K562 (cell line): ENCODE data around the gene EPHX1. TPM values are rescaled to one million over a fixed set of nuclear protein-coding genes. Genes with fewer than 3 reads are reported as not detected.
A peak's percentile ranks its signal among the peaks of the same experiment; 100 is the strongest.

Experiments used
- ATF6 ChIP-seq: sonication (generic); formaldehyde crosslinking; IDR thresholded peaks from 2 replicates; pipeline ENCODE4 v1.4.0; 2020; ENCODE audit warnings: mild to moderate bottlenecking, missing genetic modification reagents
- E2F1 ChIP-seq: sonication (generic); formaldehyde crosslinking; IDR thresholded peaks from 2 replicates; pipeline ENCODE4 v1.8.1; 2023; ENCODE audit warnings: mild to moderate bottlenecking, missing genetic modification reagents, moderate library complexity
- E2F3 ChIP-seq: fragments of 250-450 bp; sonication (Bioruptor Pico); IDR thresholded peaks from 2 replicates; pipeline ENCODE4 v1.4.0; 2020; ENCODE audit warnings: mild to moderate bottlenecking
- E2F6 ChIP-seq, 2 experiments: IDR thresholded peaks; 2 replicates each; pipeline ENCODE4 v1.6.1; 2011; ENCODE audit warnings: borderline replicate concordance in 1 of 2, control low read depth in 1 of 2, low read depth in 1 of 2, low read length in 1 of 2, mild to moderate bottlenecking in 1 of 2, mixed read lengths in 1 of 2, moderate library complexity in 1 of 2; ENCODE audit not compliant: insufficient read depth in 1 of 2, insufficient read length in 1 of 2, poor library complexity in 1 of 2, severe bottlenecking in 1 of 2; ENCODE audit errors: extremely low read depth in 1 of 2
- ELF1 ChIP-seq: fragments of 200-800 bp; sonication (Bioruptor generic); IDR thresholded peaks from 2 replicates; pipeline ENCODE4 v1.6.1; 2016; ENCODE audit warnings: missing genetic modification characterization, missing compliant biosample characterization
- ELK1 ChIP-seq: sonication (generic); formaldehyde crosslinking; IDR thresholded peaks from 2 replicates; pipeline ENCODE4 v1.8.1; 2022; ENCODE audit warnings: missing genetic modification reagents
- FOXA3 ChIP-seq, 2 experiments: fragments of 450-650 bp in 1 of 2; sonication (generic) in 1 of 2; formaldehyde crosslinking; IDR thresholded peaks in 1 of 2; conservative IDR thresholded peaks in 1 of 2; 2 replicates each; pipeline versions ENCODE4 v1.4.0 to v1.8.0; 2020 to 2022; ENCODE audit warnings: mild to moderate bottlenecking in 2 of 2, missing genetic modification reagents in 1 of 2
- GTF2A2 ChIP-seq: IDR thresholded peaks from 2 replicates; pipeline ENCODE4 v1.6.1; 2016; ENCODE audit warnings: mild to moderate bottlenecking, missing genetic modification characterization, missing compliant biosample characterization
- MEF2D ChIP-seq: conservative IDR thresholded peaks from 2 replicates; pipeline ENCODE4 v1.6.1; 2016; ENCODE audit warnings: low read depth, missing genetic modification characterization, missing compliant biosample characterization
- MTA3 ChIP-seq: fragments of 450-650 bp; formaldehyde crosslinking; IDR thresholded peaks from 2 replicates; pipeline ENCODE4 v1.6.1; 2017; ENCODE audit warnings: mild to moderate bottlenecking, borderline replicate concordance
- NR1H2 ChIP-seq: sonication (generic); formaldehyde crosslinking; IDR thresholded peaks from 2 replicates; pipeline ENCODE4 v1.4.0; 2020; ENCODE audit warnings: mild to moderate bottlenecking, missing genetic modification reagents
- RBBP5 ChIP-seq: fragments of 200-600 bp; sonication (generic); IDR thresholded peaks from 2 replicates; pipeline ENCODE4 v1.6.1; 2012; ENCODE audit warnings: borderline replicate concordance, mild to moderate bottlenecking, low read length, control low read depth, inconsistent platforms; ENCODE audit not compliant: insufficient read depth, poor library complexity, severe bottlenecking
- RBM14 ChIP-seq: fragments of 200-400 bp; formaldehyde crosslinking; IDR thresholded peaks from 2 replicates; pipeline ENCODE4 v1.6.1; 2018; ENCODE audit warnings: low read depth, mild to moderate bottlenecking, low read length, moderate library complexity, borderline replicate concordance; ENCODE audit not compliant: insufficient read depth
- SLC30A9 ChIP-seq: fragments of 250-450 bp; sonication (Bioruptor Pico); IDR thresholded peaks from 2 replicates; pipeline ENCODE4 v1.8.0; 2022; ENCODE audit warnings: mild to moderate bottlenecking, moderate library complexity
- SMARCC2 ChIP-seq: fragments of 450-650 bp; IDR thresholded peaks from 2 replicates; pipeline ENCODE4 v1.6.1; 2017; ENCODE audit warnings: antibody characterized with exemption, moderate library complexity, mild to moderate bottlenecking, low read depth
- ZFPM2 ChIP-seq: fragments of 250-450 bp; sonication (Bioruptor Pico); IDR thresholded peaks from 2 replicates; pipeline ENCODE4 v1.5.1; 2022; ENCODE audit warnings: mild to moderate bottlenecking
- ZFX ChIP-seq: sonication (generic); formaldehyde crosslinking; IDR thresholded peaks from 2 replicates; pipeline ENCODE4 v1.8.0; 2022; ENCODE audit warnings: mild to moderate bottlenecking, missing genetic modification reagents, moderate library complexity
- ZNF431 ChIP-seq: sonication (generic); formaldehyde crosslinking; IDR thresholded peaks from 2 replicates; pipeline ENCODE4 v1.8.0; 2022; ENCODE audit warnings: mild to moderate bottlenecking, missing genetic modification reagents
- ZNF583 ChIP-seq: fragments of 250-450 bp; sonication (Bioruptor Pico); IDR thresholded peaks from 2 replicates; pipeline ENCODE4 v1.4.0; 2020
- polyA plus RNA-seq, 8 experiments: library from polyadenylated mRNA; depleted of rRNA in 4 of 8; stranded (reverse) in 5 of 8; unstranded in 3 of 8; fragments of >200 nt; fragmentation: Nextera tagmentation in 2 of 8; fragmentation: Illumina TruSeq in 1 of 8; extraction: Ambion mirVana in 2 of 8; extraction: Trizol in 1 of 8; gene quantifications; 2 replicates each; pipeline versions ENCODE4 v1.2.1 to v1.2.3, GENCODE V29; 2011 to 2014; ENCODE audit warnings: inconsistent platforms in 1 of 8, missing spikeins in 1 of 8
- total RNA-seq, 7 experiments: library from RNA; depleted of rRNA in 6 of 7; stranded (reverse); fragments of >200 nt in 6 of 7; fragmentation: Illumina TruSeq in 2 of 7; extraction: Trizol in 2 of 7; gene quantifications; 2 replicates each; pipeline versions ENCODE4 v1.2.1 to v1.2.3, GENCODE V29; 2011 to 2021; ENCODE audit warnings: low replicate concordance in 1 of 7

EPHX1 gene
- total and polyA plus RNA-seq, 9 of the 15 experiments (the other 6 are each of a cell fraction or from before 2014, with no cell fraction given) = 0.21 to 27.0 (median 6.7) TPM

- peak; percentile 60 to 77 for TF ChIP-seq E2F6 (IDR thresholded peaks at IDR 0.05; ENCODE audit: borderline replicate concordance in 1 of 2, extremely low read depth in 1 of 2, insufficient read depth in 1 of 2, insufficient read length in 1 of 2, low read depth in 1 of 2, low read length in 1 of 2, poor library complexity in 1 of 2, severe bottlenecking in 1 of 2)
- peak; percentile 68; the same call in 1 of the 2 replicates for TF ChIP-seq E2F1 (CRISPR knock-in tag)
- peak; percentile 41 for TF ChIP-seq RBBP5
- no peak for TF ChIP-seq NR1H2
- TF ChIP-seq ZNF431 = peak; percentile 14; the same call in 1 of the 2 replicates
- TF ChIP-seq ZFPM2 = 0 out of 2 replicates have a peak, but pooled peaks have one; percentile 16
- no peak for TF ChIP-seq ELF1 (tag)
- 0 out of 2 replicates have a peak, but pooled peaks have one; percentile 12 for TF ChIP-seq MTA3
- TF ChIP-seq MEF2D (tag) = no peak
- no peak for TF ChIP-seq RBM14
- TF ChIP-seq GTF2A2 (tag) = no peak
- TF ChIP-seq FOXA3 (CRISPR knock-in tag; conservative IDR thresholded peaks at IDR 0.05 in 1 of 2, IDR thresholded peaks at IDR 0.05 in 1 of 2) = no peak
- 0 out of 2 replicates have a peak, but pooled peaks have one; percentile 23 for TF ChIP-seq ZNF583 (CRISPR knock-in tag)
- TF ChIP-seq E2F3 (CRISPR knock-in tag) = peak; percentile 72; the same call in 1 of the 2 replicates
- 0 out of 2 replicates have a peak, but pooled peaks have one; percentile 25 for TF ChIP-seq SMARCC2
- TF ChIP-seq ZFX (CRISPR knock-in tag) = peak; percentile 95
- TF ChIP-seq ATF6 (CRISPR knock-in tag) = 0 out of 2 replicates have a peak, but pooled peaks have one; percentile 6
- no peak for TF ChIP-seq ELK1 (CRISPR knock-in tag)
- 0 out of 2 replicates have a peak, but pooled peaks have one; percentile 17 for TF ChIP-seq SLC30A9
Observed at GRCh38 chr1:225882694-225883615, 73.0 kb downstream of the EPHX1 start (continued).
